Adrenal gland (tissue), 12 donors: Measurements from ENCODE around the gene OSM. TPM values are rescaled to one million over a fixed set of nuclear protein-coding genes. Genes with fewer than 3 reads are reported as not detected.

ENCODE experiments used
- DNase-seq, 7 donors: peaks; one replicate each; pipeline ENCODE4 v3.0.0-alpha.2; 2019 to 2020
- H3K27ac ChIP-seq, 5 donors: fragments of 200-600 bp; sonication (generic) in 4 of 5; 1 replicate in 3 of 5; 2 replicates in 2 of 5; pipeline versions ENCODE4 v1.5.1 to v1.8.0; 2016 to 2020; ENCODE audit warnings: mild to moderate bottlenecking in 1 of 5
- H3K27me3 ChIP-seq: fragments of 200-600 bp; 2 replicates; pipeline ENCODE4 v1.8.0; 2021
- H3K36me3 ChIP-seq, 2 donors: fragments of 200-600 bp; replicated peaks in 1 of 2; 1 replicate in 1 of 2; 2 replicates in 1 of 2; pipeline versions ENCODE4 v1.5.1 to v1.8.0; 2018 to 2022
- H3K4me1 ChIP-seq, 2 donors: fragments of 200-600 bp; replicated peaks in 1 of 2; 1 replicate in 1 of 2; 2 replicates in 1 of 2; pipeline versions ENCODE4 v1.5.1 to v1.8.0; 2018 to 2021
- H3K4me3 ChIP-seq, 4 donors: fragments of 200-600 bp; sonication (generic) in 3 of 4; one replicate each; pipeline ENCODE4 v1.5.1; 2016 to 2018
- H3K9me3 ChIP-seq, 3 donors: fragments of 200-600 bp; sonication (generic) in 1 of 3; replicated peaks in 1 of 3; 1 replicate in 2 of 3; 2 replicates in 1 of 3; pipeline versions ENCODE4 v1.5.1 to v1.8.0; 2016 to 2021
- CTCF ChIP-seq, 6 experiments: fragments of 450-650 bp in 4 of 6; fragments of 200-600 bp in 2 of 6; sonication (generic) in 1 of 6; IDR thresholded peaks; 1 replicate in 5 of 6; 2 replicates in 1 of 6; pipeline versions ENCODE4 v1.5.1 to v1.8.0; 2016 to 2021; ENCODE audit warnings: antibody characterized with exemption in 6 of 6, mild to moderate bottlenecking in 2 of 6, moderate library complexity in 1 of 6
- POLR2A ChIP-seq, 2 donors: fragments of 450-650 bp; IDR thresholded peaks; one replicate each; pipeline ENCODE4 v1.6.1; 2017; ENCODE audit warnings: antibody characterized with exemption in 2 of 2, mild to moderate bottlenecking in 2 of 2, moderate library complexity in 1 of 2
- WGBS, 4 donors: extraction: QIAGEN DNeasy Blood & Tissue Kit in 2 of 4; methylation state at CpG; one replicate each; pipeline versions ENCODE4 v1.1.5 to v1.1.7; 2013 to 2017; 5-methylcytosine and 5-hydroxymethylcytosine counted together
- intact Hi-C, 2 donors: fragments of 100-400 bp; cut with DNase I; formaldehyde crosslinking; loops; one replicate each; pipeline versions ENCODE4 v1.14.1 to v1.15.0; 2022 to 2023
- polyA plus RNA-seq, 3 donors: library from polyadenylated mRNA; stranded (reverse); fragments of 200-250 nt in 2 of 3; fragments of 350-450 nt in 1 of 3; fragmentation: Illumina TruSeq in 1 of 3; extraction: RNeasy Lipid Tissue Mini Kit (QIAGEN cat#74804) in 1 of 3; gene quantifications; one replicate each; pipeline ENCODE4 v1.2.3, GENCODE V29; 2013 to 2014
- total RNA-seq, 9 donors: library from RNA; depleted of rRNA in 4 of 9; stranded (reverse); fragments of >200 nt in 4 of 9; fragments of 120-200 nt in 1 of 9; fragmentation: NEBNext Ultra II Directional in 1 of 9; extraction: Animal tissue kit (Norgen Biotek cat#: 25700) in 1 of 9; gene quantifications; one replicate each; pipeline versions ENCODE4 v1.1.0 to v1.2.4, GENCODE V29; 2013 to 2023
- donor health status: healthy with polysubstance abuse.
- donor health status: Bipolar disorder and iron deficiency.
- donor health status: DM: yes; HTN: yes; CAD: no.
- donor health status: DM: no; HTN: no; CAD: no.
- donor health status: DM: no; HTN: no; CAD: no.
- donor health status: DM: yes; HTN: yes; CAD: no.

OSM gene
- total and polyA plus RNA-seq, 12 donors: 0.44 to 8.1 (median 1.5) TPM; not detected in 1

- no peak overlapping the region for H3K4me3 ChIP-seq
- intact Hi-C loops: no loop called here
- 69 to 82% (median 73%) methylated on average over 8 of the region's 8 CpGs for WGBS, 4 donors
Observed at GRCh38 chr22:30280505-30280904, 13.9 kb upstream of the OSM start.

GRCh38 chr22:30279932-30280331, 13.3 kb upstream of the OSM start:
- Histone ChIP-seq H3K4me3 (no peak overlapping the region), H3K9me3 (no peaks in the 10 kb centered on the region), H3K36me3 (peaks cover 0 to 2% of the 10 kb centered on the region in 2 donors), H3K27me3 (no peaks in the 10 kb centered on the region), H3K27ac (peak overlapping the region in 1 of 5 donors; percentile 43), H3K4me1 (peaks cover 7 to 21% of the 10 kb centered on the region in 2 donors)
- intact Hi-C loops: no loop called here
- 81 to 89% (median 85%) methylated on average over 5 of the region's 5 CpGs for WGBS, 4 donors
- DNase-seq: no peak
- no peak for TF ChIP-seq CTCF (IDR thresholded peaks at IDR 0.05)
- TF ChIP-seq POLR2A (IDR thresholded peaks at IDR 0.05): no peak

More at GRCh38 chr22:30280505-30280904, 13.9 kb upstream of the OSM start:
- TF ChIP-seq POLR2A (IDR thresholded peaks at IDR 0.05): no peak
- no peak for TF ChIP-seq CTCF (IDR thresholded peaks at IDR 0.05)
- H3K36me3 ChIP-seq: peaks cover 0 to 8% of the 10 kb centered on the region in 2 donors
- H3K4me1 ChIP-seq: peaks cover 7 to 21% of the 10 kb centered on the region in 2 donors
- no peaks in the 10 kb centered on the region for H3K9me3 ChIP-seq
- H3K27me3 ChIP-seq: no peaks in the 10 kb centered on the region
- H3K27ac ChIP-seq: no peak overlapping the region
- DNase-seq: no peak

GRCh38 chr22:30279046-30279788, 12.6 kb upstream of the OSM start:
- intact Hi-C loops: no loop called here
- Histone ChIP-seq H3K4me3 (no peak overlapping the region), H3K4me1 (peaks cover 7 to 21% of the 10 kb centered on the region in 2 donors), H3K27me3 (no peaks in the 10 kb centered on the region), H3K36me3 (no peaks in the 10 kb centered on the region), H3K27ac (peak overlapping the region in 1 of 5 donors; percentile 65), H3K9me3 (no peaks in the 10 kb centered on the region)
- 55 to 70% (median 59%) methylated on average over 4 to 16 of the region's 16 CpGs for WGBS, 4 donors
- TF ChIP-seq CTCF (IDR thresholded peaks at IDR 0.05): no peak
- TF ChIP-seq POLR2A (IDR thresholded peaks at IDR 0.05): no peak
- DNase-seq: peak in 6 of 7 donors; percentile 49 to 68 (median 63)

- Histone ChIP-seq H3K9me3 (no peaks in the 10 kb centered on the region), H3K4me3 (no peak overlapping the region), H3K36me3 (no peaks in the 10 kb centered on the region), H3K27me3 (no peaks in the 10 kb centered on the region), H3K27ac (peak overlapping the region in 3 of 5 donors; percentile 48 to 90 (median 75)), H3K4me1 (peaks cover 7 to 21% of the 10 kb centered on the region in 2 donors)
- 53 to 59% (median 55%) methylated on average over 14 of the region's 14 CpGs for WGBS, 4 donors
- DNase-seq: peak in 3 of 7 donors; percentile 41 to 67 (median 45)
- TF ChIP-seq POLR2A (IDR thresholded peaks at IDR 0.05) (peak in 1 of 2 donors; percentile 17), CTCF (IDR thresholded peaks at IDR 0.05) (no peak)
- intact Hi-C loops: no loop called here
Observed at GRCh38 chr22:30277547-30278344, 11.1 kb upstream of the OSM start.
